ENCODE data around the gene KRT13.

KRT13 gene

GRCh38 chr17:41494524-41494923 is 10.9 kb downstream of the KRT13 start:
- DNase-seq (ENCODE audit: low read depth in 3 of 3): no peak

- DNase-seq (ENCODE audit: low read depth in 3 of 3): no peak
Measured at GRCh38 chr17:41492771-41493170, 12.6 kb downstream of the KRT13 start.

- no peak for DNase-seq (ENCODE audit: low read depth in 3 of 3)
Measured at GRCh38 chr17:41492351-41492750, 13.1 kb downstream of the KRT13 start.

GRCh38 chr17:41491476-41491875 is 13.9 kb downstream of the KRT13 start:
- no peak for DNase-seq (ENCODE audit: low read depth in 3 of 3)

GRCh38 chr17:41490000-41490990 is 15.1 kb downstream of the KRT13 start:
- no peak for DNase-seq (ENCODE audit: low read depth in 3 of 3)

GRCh38 chr17:41489531-41489930 is 15.9 kb downstream of the KRT13 start, which contains the start of gene KRT36:
Gene KRT36 (minus strand): TSS chr17:41489910. CDS start chr17:41489864, 46 bp downstream.
- DNase-seq (ENCODE audit: low read depth in 3 of 3): no peak

- peak in 1 of 3 experiments; percentile 50 for DNase-seq (ENCODE audit: low read depth in 3 of 3)
Measured at GRCh38 chr17:41486809-41487530, 18.4 kb downstream of the KRT13 start.

- no peak for DNase-seq (ENCODE audit: low read depth in 3 of 3)
Measured at GRCh38 chr17:41486316-41486715, 19.1 kb downstream of the KRT13 start.

GRCh38 chr17:41484920-41485904 is 20.2 kb downstream of the KRT13 start:
- no peak for DNase-seq (ENCODE audit: low read depth in 3 of 3)

GRCh38 chr17:41483991-41484826 is 21.2 kb downstream of the KRT13 start:
- DNase-seq (ENCODE audit: low read depth in 3 of 3): no peak

- no peak for DNase-seq (ENCODE audit: low read depth in 3 of 3)
Measured at GRCh38 chr17:41483531-41483930, 21.9 kb downstream of the KRT13 start.

- no peak for DNase-seq (ENCODE audit: low read depth in 3 of 3)
Measured at GRCh38 chr17:41481036-41481435, 24.4 kb downstream of the KRT13 start, which contains the start of gene KRT35. Gene KRT35 (minus strand): TSS chr17:41481151. CDS start chr17:41481097, 54 bp downstream.

- DNase-seq (ENCODE audit: low read depth in 3 of 3): no peak
Measured at GRCh38 chr17:41480581-41480980, 24.8 kb downstream of the KRT13 start.

GRCh38 chr17:41480136-41480535 is 25.3 kb downstream of the KRT13 start:
- DNase-seq (ENCODE audit: low read depth in 3 of 3): no peak

- no peak for DNase-seq (ENCODE audit: low read depth in 3 of 3)
Measured at GRCh38 chr17:41478237-41478636, 27.2 kb downstream of the KRT13 start.

- no peak for DNase-seq (ENCODE audit: low read depth in 3 of 3)
Measured at GRCh38 chr17:41476866-41477815, 28.3 kb downstream of the KRT13 start.

GRCh38 chr17:41475421-41475820 is 30.0 kb downstream of the KRT13 start:
- DNase-seq (ENCODE audit: low read depth in 3 of 3): no peak

GRCh38 chr17:41474863-41475262 is 30.5 kb downstream of the KRT13 start:
- no peak for DNase-seq (ENCODE audit: low read depth in 3 of 3)

- no peak for DNase-seq (ENCODE audit: low read depth in 3 of 3)
Measured at GRCh38 chr17:41468346-41468745, 37.1 kb downstream of the KRT13 start.
